ENCODE data around the gene FUNDC1.
"Not testable (repeated sequence)": the region's sequence is repeated elsewhere in the genome, so short reads cannot be mapped to it uniquely, and the experiment has no call there.

The FUNDC1 gene, protein sequence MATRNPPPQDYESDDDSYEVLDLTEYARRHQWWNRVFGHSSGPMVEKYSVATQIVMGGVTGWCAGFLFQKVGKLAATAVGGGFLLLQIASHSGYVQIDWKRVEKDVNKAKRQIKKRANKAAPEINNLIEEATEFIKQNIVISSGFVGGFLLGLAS

DNA sequence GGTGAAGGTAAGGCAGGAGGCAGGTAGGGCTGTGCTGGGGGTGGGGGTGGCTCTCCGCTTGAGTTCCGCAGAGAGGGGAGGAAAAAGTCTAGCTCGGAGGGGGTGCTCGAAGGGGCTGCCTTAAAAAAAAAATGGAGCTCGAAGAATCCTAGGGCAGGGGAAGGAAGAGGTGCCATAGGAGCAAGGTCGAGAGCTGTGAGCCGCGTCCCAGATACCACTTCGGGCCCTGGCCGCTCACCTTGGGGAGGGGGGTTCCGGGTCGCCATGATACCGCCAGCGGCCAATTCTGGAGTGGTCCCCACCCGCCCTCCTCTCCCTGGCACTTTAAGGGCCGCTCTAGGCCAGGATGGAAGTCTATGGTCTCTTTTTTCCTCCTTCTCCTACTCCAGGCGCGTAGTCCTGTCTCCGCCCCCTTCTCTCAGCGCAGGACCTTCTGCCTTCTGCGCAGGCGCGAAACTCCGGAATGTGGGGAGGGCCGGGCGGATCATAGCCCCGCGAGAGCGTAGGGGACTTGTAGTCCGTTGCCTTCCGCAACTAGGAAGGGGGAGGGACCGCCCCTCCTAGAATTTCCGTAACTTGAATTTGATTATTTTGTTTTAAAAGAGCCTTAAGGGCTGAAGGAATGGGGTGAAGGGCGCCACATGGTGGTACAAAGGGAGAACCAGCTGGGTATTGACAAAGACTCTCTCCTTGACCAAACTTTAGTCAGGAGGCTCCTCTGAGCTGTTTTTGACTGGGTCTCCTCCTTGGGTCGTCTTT, at the start of gene FUNDC1:
Gene FUNDC1 (minus strand): TSS at position 293 of the 759 bp plus-strand sequence. CDS start 27 bp downstream, at position 266.
- peak; percentile 95 for ATAC-seq

DNA sequence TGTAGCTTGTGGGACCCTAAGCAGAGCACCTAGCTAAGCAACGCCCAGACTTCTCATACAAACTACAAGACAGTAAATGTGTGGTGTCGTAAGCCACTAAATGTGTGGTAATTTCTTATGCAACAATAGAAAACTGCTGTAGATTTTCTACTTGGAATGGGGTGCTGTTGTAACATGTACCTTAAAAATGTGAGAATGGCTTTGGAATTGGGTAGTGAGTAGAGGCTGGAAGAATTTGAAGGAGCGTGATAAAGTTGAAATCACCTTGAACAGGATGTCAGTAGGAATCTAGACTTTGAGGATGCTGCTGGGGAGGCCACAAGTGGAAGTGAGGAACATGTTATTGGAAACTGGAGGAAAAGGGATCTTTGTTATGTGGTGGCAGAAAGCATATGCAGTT, 43.2 kb upstream of the FUNDC1 start:
- ATAC-seq = no peak

DNA sequence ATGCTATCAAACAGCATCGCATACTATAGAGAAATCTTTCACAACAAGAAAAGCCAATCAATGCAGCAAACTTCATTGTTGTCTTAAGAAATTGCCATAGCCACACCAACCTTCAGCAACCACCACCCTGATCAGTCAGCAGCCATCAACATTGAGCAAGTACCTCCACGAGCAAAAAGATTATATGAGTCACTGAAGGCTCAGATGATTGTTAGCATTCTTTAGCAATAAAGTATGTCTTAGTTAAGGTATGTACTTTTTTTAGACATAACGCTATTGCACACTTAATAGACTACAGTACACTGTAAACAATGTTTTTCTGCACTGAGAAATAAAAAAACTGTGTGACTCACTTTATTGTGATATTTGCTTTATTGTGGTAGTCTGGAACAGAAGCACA, 37.8 kb upstream of the FUNDC1 start:
- ATAC-seq = no peak

DNA sequence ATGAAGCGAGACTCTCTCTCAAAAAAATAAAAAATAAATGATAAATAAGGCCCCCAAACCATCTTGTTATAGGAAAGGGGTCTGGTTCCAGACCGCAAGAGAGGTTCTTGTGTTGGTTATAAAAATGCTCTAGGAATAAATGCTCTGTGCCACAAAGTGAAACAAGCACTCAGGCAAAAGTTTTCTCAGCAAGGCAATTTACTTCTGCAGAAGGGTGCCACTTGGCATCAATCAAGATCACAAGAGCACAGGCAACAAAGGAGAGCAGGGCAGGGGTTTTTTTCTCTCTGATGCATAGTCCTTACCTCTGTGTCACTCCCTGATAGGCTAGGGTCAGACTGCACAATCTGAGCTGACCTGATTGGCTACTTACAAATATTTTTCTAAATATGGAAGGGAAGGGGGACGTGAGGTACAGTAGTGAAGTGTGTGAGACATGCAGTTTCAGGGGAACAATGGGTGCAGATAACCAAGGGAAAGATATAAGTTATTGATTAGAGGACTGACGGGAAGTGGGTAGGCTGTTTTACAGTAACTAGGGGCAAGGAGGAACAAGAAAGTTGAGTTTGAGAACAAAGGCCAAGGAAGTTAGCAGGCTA, 29.8 kb upstream of the FUNDC1 start:
- no peak for ATAC-seq

DNA sequence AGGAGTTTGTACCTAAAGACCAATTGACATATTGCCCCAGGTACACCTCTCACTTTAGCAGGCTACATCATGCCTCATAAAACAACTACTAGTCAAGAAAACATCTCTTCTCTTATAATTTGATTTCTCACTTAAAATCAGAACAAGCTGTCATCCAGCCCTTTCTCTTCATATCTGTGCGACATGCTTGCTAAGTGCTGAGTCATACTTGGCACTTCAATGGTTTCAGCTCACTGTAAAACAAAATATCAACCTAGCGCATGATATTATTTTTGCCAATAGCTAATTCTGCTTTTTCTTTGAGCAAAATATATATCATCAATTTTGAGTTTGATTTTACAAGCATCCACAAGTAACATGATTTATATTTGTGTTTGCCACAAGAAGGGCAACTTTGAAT, 27.9 kb upstream of the FUNDC1 start:
- ATAC-seq = no peak

DNA sequence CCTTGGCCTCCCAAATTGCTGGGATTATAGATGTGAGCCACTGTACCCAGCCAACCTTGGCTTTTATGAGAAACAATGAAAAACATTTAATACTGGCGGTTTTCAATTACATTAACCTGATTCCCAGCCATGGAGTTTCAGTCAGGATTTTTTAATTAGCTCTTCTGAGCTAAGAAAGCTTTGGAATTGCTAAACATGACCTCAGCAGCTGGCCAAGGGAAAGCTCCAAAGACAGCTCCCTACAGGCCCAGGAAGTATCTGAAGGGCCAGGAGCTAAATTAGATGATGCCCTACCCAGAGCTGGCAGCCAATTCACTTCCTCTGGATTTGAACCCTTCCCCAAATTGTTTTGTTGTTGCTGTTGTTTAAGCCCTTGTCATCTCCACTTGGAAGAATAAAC, 26.5 kb upstream of the FUNDC1 start:
- ATAC-seq = no peak

DNA sequence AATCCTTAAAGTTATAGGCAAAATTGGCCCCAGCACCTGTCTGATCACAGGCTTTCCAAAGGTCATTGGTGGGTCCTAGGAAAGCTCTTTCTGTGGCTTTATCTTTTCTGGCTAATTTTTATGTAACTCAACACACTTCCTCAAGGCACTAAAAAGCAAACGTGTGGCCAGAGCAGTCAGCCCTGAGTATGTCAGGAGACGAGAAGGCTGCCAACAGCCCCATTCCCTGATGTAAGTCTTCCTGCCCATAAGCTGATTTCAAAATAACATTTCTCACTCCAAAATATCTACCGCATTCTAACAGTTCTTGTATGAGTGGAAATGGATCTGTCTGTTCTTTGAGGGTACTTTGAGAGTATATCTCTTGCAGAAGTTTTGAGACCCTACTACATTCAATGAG, 25.5 kb upstream of the FUNDC1 start:
- ATAC-seq = no peak

DNA sequence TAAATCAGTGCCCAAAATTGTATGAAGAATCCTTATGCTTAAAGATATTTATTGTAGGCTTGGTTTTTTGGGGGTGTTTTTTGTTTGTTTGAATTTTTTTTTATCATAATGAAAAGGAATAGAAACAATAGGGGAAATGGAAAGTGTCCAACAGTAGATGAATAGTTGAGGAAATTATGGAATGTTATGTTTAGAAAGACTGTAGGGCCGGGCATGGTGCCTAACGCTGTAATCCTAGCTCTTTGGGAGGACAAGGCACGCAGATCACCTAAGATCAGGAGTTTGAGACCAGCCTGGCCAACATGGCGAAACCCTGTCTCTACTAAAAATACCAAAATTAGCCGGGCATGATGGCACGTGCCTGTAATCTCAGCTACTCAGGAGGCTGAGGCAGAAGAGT, 19.2 kb upstream of the FUNDC1 start:
- not testable (repeated sequence) for ATAC-seq

DNA sequence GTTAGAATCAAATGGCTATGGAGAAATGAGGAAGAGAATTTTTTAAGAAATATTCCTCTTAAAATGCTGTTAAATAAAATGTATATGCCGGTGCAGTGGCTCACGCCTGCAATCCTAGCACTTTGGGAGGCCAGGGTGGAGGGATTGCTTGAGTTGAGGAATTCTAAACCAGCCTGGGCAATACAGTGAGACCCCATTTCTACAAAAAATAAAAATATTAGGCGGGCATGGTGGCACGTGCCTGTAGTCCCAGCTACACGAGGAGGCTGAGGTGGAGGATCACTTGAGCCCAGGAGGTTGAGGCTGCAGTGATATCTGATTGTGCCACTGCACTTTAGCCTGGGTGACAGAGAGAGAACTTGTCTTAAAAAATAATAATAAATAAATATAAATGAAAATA, 7.9 kb upstream of the FUNDC1 start:
- no peak for ATAC-seq

DNA sequence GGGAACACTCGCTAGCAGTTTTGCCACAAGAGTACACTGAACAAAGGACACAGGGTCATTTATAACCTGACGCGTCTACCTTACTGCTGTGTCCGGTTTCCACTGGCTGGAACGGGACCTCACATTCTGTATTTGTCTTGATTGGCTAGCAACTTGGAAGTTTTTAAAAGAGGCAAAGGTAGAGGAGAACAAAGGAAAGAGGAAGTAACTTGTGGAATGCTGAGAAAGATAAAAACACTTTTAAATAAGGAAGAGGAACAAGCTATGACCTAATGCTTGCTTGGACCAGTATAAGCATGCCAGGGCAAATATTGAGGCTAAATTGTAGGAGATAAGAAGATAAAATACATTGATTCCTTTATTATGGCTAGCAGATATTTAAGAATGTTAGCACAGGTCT, 2.8 kb upstream of the FUNDC1 start:
- ATAC-seq = not testable (repeated sequence)

DNA sequence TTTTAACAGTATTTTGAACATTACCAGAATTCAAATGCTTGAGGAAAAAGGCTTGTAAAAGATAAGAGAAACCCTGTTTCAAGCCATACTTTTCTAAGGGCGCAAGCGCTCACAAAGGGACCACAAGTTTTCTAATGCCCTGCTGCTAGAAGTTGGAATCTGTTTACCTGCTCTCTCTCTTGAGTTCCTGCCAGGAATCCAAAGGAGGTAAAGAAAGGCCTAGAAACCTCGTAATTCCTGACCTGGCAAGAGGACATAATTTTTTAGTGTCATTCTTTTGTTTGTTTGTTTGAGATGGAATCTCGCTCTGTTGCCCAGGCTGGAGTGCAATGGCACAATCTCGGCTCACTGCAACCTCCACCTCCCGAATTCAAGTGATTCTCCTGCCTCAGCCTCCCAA, 1.4 kb upstream of the FUNDC1 start:
- ATAC-seq = no peak

DNA sequence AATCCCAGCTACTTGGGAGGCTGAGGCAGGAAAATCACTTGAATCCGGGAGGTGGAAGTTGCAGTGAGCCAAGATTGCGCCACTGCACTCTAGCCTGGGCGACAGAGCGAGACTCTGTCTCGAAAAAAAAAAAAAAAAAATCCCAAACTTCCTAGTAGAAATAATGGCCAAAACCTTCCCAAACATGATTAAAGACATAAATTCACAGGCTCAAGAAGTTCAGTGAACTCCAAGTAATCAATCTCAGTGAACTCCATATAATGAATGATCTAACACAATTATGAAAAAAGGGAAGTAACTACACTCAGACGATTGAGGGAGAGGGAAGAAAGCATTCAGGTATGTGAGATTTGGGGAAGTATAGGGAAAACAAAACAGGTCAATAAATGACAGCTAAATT, 6.5 kb downstream of the FUNDC1 start:
- no peak for ATAC-seq

DNA sequence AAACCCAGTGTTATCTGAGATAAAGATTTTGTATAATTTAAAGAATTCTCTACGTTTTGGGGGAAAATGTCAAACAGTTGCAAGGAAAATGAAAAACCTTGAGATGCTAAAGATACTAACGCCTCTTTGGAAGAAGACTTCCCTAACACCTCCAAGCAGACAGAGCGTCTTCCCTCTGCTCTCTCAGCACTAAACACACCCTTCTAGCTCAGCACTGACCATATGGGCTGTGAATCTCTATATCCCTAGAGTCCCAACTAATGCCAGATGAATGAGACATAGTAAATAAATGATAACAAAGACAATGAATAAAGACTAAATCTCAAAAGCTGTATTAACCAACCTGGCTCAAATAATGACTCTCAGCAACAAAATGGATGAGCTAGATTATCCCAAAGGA, 13.3 kb downstream of the FUNDC1 start:
- ATAC-seq = no peak

DNA sequence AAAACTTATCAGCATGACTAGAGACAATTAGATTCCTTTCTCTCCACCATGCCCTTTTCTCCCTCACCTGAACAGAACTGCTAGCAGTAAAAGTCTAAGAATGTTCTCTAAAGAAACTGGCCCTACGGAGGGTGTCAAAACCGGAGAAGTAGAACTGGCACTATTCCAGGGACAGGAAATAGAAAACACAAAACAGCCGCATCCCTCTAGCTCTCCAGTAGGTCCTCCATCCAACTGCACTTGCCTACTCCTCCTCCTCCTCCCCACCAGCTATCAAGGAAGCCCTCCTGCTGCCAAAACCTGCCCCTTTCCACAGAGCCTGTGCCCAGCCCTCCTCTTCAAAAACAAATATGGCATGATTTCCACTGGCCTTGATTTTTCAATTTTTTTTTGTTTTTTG, 28.4 kb downstream of the FUNDC1 start:
- no peak for ATAC-seq

DNA sequence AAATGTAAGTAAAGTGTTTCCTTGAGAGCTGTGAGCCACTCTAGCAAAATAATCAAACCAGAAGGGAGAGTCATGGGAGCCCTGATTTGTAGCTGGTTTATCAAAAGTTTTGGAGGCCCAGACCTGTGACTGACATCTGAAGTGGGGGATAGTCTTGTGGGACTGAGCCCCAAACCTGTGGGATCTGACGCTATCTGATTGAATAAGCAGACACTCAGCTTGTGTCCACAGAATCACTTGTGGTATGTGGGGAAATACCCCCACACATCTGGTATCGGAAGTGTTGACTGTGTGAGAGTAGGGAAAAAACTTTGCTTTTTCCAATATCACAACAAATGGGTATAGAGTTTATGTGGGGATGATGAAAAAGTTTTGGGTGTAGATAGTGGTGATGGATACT, 35.4 kb downstream of the FUNDC1 start:
- ATAC-seq = peak; percentile 21 to 45

DNA sequence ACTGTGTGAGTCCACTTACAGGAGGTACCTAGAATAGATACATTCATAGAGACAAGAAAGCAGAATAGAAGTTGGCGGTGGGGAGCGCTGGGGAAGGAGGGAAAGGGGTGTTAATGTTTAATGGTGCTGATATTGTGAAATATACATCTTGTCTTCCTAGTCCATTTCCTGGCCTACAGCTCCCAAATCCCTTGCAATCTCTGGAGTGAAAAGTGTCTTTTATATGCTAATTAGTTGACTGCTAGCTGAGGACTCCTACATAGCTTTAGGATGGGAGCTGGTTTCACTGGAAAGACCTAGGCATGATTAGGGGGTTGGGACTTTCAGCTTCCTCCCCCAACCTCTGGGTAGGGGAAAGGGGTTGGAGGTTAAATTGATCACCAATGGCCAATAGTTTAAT, 36.0 kb downstream of the FUNDC1 start:
- no peak for ATAC-seq

DNA sequence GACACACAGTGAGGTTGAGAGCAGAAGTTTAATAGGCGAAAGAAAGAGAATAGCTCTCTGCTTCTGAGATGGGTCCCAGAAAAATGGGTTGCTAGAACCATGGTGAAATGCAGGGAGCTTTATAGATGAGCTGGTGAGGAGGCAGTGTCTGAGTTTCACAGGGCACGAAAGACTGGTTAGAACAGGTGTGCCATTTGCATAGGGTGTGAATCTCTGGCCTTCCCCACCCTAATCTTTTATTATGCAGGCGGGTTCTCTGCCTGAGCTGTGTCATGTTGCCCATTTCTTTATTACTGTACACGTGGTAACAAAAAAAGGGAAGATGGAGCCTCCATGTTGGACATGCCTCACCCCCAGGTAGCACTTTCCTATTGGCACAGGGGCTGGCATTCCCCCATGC, 39.1 kb downstream of the FUNDC1 start:
- ATAC-seq = no peak

DNA sequence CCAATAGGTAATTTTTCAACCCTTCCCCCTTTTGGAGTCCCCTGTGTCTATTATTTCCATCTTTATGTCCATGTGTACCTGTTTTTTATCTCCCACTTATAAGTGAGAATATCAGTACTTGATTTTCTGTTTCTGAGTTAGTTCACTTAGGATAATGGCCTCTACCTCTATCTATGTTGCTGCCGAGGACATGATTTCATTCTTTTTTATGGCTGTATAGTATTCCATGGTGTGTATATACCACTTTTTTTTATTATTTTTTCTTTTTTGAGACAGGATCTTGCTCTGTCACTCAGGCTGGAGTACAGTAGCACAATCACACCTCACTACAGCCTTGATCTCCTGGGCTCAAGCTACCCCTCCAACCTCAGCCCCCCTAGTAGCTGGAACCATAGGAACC, 47.6 kb downstream of the FUNDC1 start:
- ATAC-seq = no peak

DNA sequence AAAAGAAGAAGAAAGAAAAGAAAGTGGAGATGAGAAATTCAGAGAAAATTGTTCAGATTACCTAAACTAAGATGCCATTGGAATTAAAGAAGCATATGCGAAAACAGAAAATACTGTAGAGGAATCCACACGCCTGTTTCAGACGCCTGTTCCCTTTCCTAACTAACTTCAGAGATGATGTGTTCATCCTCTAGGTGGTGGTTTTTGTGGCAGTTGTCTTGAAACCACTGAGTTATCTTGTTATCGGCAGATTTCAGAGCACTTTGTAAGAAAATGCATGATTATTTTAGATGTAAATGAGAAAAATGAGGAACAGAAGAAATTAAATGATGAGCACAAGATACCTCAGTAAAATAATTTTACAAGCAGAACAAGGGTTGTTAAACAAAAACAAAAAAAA, 48.3 kb downstream of the FUNDC1 start:
- no peak for ATAC-seq

DNA sequence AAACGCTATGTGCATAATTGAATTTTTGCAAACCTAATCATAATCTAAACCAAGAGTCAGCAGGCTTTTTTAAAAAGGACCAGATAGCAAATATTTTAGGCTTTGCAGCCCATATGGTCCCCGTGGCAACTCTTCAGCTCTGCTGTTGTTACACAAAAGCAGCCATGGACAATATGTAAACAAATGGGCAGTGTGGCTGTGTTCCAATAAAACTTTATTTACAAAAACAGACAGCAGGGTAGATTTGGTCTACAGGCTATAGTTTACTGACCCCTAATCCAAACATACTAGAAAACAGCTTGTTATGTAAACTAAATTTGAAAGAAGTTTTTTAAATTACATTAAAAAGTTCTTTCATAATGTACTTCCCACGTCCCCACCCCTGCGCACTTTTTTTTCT, 53.1 kb downstream of the FUNDC1 start:
- ATAC-seq = no peak

DNA sequence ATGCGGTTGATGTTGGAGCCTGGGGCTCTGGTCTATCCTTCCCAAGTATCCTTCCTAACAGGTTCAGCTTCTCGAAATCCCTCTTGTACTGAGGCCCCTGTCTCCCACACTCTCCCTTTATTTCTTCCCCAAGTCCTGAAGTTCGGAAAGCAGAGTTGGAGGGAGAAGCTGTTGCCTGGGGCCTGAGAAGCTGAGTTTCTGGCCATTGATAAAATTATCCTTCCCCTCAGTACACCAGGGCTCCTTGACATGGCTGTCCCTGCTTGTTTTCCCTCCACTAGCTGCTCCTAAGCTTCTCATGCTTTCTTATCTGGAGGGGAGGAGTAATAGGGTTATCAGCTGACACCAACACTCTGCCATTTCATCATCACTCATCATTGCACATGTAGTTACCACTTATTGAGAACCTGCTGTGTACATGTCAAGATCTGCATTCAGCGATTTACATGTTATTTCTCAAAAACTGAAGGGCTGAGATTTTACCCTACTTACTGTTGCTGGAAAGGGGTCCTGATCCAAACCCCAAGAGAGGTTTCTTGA, 58.0 kb downstream of the FUNDC1 start:
- no peak for ATAC-seq

DNA sequence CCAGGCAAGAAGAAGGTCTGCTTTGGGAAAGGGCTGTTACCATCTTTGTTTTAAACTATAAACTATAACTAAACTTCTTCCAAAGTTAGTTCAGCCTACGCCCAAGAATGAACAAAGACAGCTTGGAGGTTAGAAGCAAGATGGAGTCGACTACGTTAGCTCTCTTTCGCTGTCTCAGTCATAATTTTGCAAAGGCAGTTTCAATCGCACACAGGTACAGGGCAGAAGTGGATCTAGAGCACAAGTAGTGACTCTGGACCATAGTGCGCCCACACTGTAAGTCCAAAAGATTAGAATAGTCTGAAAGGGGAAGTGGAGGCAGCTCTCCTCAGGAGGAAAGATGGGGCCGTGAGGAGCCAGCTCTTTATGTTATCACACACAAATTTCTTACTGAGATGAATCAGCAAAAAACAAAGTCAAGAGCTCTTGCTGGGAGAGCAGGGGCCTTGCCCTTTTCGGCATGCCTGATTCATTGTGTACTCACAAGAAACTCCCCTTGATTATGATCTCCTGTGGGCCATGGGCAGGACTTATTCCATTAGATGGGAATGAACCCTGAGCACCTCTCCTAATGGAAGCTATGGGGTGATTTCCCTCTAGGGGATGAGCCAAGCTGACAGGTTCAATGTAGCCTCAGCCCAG, 58.6 kb downstream of the FUNDC1 start:
- ATAC-seq = no peak

DNA sequence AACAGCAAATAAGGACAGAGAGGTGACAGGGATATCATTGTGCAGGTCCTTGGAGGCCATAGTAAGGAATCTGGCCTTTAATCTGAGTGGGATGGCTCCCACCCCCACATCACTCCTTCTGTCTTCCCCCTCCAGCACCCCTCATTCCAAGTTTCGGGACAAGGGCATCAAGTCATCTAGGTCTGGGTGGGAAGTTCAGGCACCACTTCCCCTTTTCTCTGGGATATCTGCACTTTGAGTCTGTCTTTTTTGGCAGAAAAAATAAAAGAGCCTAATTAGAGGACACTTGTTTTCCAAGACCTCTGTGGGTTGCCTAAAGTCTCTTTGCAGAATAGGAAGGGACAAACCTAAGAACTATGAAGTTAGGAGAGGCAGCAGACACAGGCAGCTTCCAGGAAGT, 60.1 kb downstream of the FUNDC1 start:
- ATAC-seq = no peak

DNA sequence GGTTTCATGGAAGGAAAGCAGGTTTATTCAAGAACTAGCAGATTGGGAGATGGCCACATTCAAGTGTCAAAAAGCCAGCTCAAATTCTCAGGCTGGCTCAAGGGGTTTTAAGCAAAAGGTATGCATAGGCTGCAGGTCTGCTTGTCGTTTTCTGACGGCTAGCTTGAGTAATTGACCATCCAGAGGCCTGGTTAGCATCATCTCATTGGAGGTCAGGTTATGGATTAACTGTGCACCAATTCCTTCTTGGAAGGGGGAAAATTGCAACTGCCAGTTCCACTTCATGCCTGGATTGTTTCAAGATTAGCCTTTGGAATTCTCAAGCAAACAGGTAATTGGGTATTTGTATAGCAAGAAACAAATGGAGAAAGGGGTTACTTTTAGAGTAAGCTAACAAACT, 62.1 kb downstream of the FUNDC1 start:
- ATAC-seq = no peak

Measured in activated CD4-positive, CD25-positive, alpha-beta regulatory T cell treated with anti-CD3 and anti-CD28 coated beads, Interleukin-2, amount 50 U/mL, for 24 hours (primary cell).